Sigmoid colon (tissue), 7 donors: ENCODE data around the gene RABGAP1L. TPM values are rescaled to one million over a fixed set of nuclear protein-coding genes. Genes with fewer than 3 reads are reported as not detected.

ENCODE experiments used
- DNase-seq: peaks from one replicate; pipeline ENCODE4 v3.0.0-alpha.2; 2019
- H3K27ac ChIP-seq, 4 donors: fragments of 200-600 bp; sonication (generic); one replicate each; pipeline ENCODE4 v1.5.1; 2016 to 2019; ENCODE audit warnings: mild to moderate bottlenecking in 1 of 4
- H3K27me3 ChIP-seq, 3 donors: fragments of 200-600 bp; sonication (generic); one replicate each; pipeline ENCODE4 v1.5.1; 2019; ENCODE audit warnings: mild to moderate bottlenecking in 1 of 3
- H3K36me3 ChIP-seq, 4 donors: fragments of 200-600 bp; sonication (generic); one replicate each; pipeline ENCODE4 v1.5.1; 2016 to 2019
- H3K4me1 ChIP-seq, 4 donors: fragments of 200-600 bp; sonication (generic); one replicate each; pipeline ENCODE4 v1.5.1; 2017 to 2019
- H3K4me3 ChIP-seq, 4 donors: fragments of 200-600 bp; sonication (generic); one replicate each; pipeline ENCODE4 v1.5.1; 2017 to 2019; ENCODE audit warnings: mild to moderate bottlenecking in 2 of 4, moderate library complexity in 1 of 4
- H3K9me3 ChIP-seq, 4 donors: fragments of 200-600 bp in 3 of 4; sonication (generic) in 3 of 4; one replicate each; pipeline versions ENCODE4 v1.5.1 to v1.6.1; 2013 to 2019
- CTCF ChIP-seq, 4 experiments: fragments of 450-650 bp in 3 of 4; fragments of 200-600 bp in 1 of 4; IDR thresholded peaks; one replicate each; pipeline ENCODE4 v1.5.1; 2016 to 2019; ENCODE audit warnings: antibody characterized with exemption in 4 of 4, mild to moderate bottlenecking in 3 of 4, moderate library complexity in 2 of 4
- EP300 ChIP-seq, 4 donors: sonication (generic); formaldehyde crosslinking; IDR thresholded peaks; one replicate each; pipeline ENCODE4 v1.6.1; 2017; ENCODE audit warnings: antibody characterized with exemption in 4 of 4
- POLR2A ChIP-seq, 2 donors: fragments of 450-650 bp; IDR thresholded peaks; one replicate each; pipeline ENCODE4 v1.6.1; 2016; ENCODE audit warnings: antibody characterized with exemption in 2 of 2, mild to moderate bottlenecking in 2 of 2, moderate library complexity in 2 of 2
- POLR2AphosphoS5 ChIP-seq, 4 donors: sonication (generic); formaldehyde crosslinking; IDR thresholded peaks; one replicate each; pipeline ENCODE4 v1.6.1; 2017; ENCODE audit warnings: antibody characterized with exemption in 4 of 4
- WGBS, 2 donors: extraction: QIAGEN DNeasy Blood & Tissue Kit; methylation state at CpG; one replicate each; pipeline ENCODE4 v1.1.7; 2013; 5-methylcytosine and 5-hydroxymethylcytosine counted together
- intact Hi-C: fragments of 100-400 bp; cut with DNase I; formaldehyde crosslinking; loops from one replicate; pipeline ENCODE4 v1.15.1; 2023
- polyA plus RNA-seq, 3 donors: library from polyadenylated mRNA; stranded (reverse); fragments of 200-250 nt; gene quantifications; one replicate each; pipeline ENCODE4 v1.2.3, GENCODE V29; 2013
- total RNA-seq, 4 donors: library from RNA; depleted of rRNA; stranded (reverse); fragments of >200 nt; gene quantifications; one replicate each; pipeline ENCODE4 v1.1.0, GENCODE V29; 2016
- donor health status: healthy with polysubstance abuse.
- donor health status: Bipolar disorder and iron deficiency.
- donor health status: healthy.

The RABGAP1L gene
- total and polyA plus RNA-seq, 7 donors: 25.2 to 42.9 (median 35.4) TPM

GRCh38 chr1:175024773-175025172 lies 865.5 kb downstream of the RABGAP1L start:
- Histone ChIP-seq H3K27ac (no peak overlapping the region), H3K36me3 (peaks cover 0 to 8% (median 0%) of the 10 kb centered on the region in 4 donors), H3K27me3 (no peaks in the 10 kb centered on the region), H3K4me1 (peaks cover 0 to 14% (median 10%) of the 10 kb centered on the region in 4 donors), H3K4me3 (no peak overlapping the region), H3K9me3 (peaks cover 0 to 1% (median 0%) of the 10 kb centered on the region in 4 donors)
- intact Hi-C loops: no loop called here
- DNase-seq: no peak
- TF ChIP-seq CTCF (IDR thresholded peaks at IDR 0.05): no peak
- TF ChIP-seq EP300 (IDR thresholded peaks at IDR 0.05): no peak
- no peak for TF ChIP-seq POLR2A (IDR thresholded peaks at IDR 0.05)
- no peak for TF ChIP-seq POLR2AphosphoS5 (IDR thresholded peaks at IDR 0.05)
- WGBS, 2 donors: 96% methylated on average over 2 of the region's 2 CpGs

GRCh38 chr1:175033953-175034352 lies 874.6 kb downstream of the RABGAP1L start:
- Histone ChIP-seq H3K4me1 (no peaks in the 10 kb centered on the region), H3K27me3 (no peaks in the 10 kb centered on the region), H3K36me3 (no peaks in the 10 kb centered on the region), H3K4me3 (no peak overlapping the region), H3K9me3 (no peaks in the 10 kb centered on the region), H3K27ac (no peak overlapping the region)
- intact Hi-C loops: no loop called here
- WGBS, 2 donors: 79 to 89% methylated on average over 4 of the region's 4 CpGs
- DNase-seq: no peak
- TF ChIP-seq CTCF (IDR thresholded peaks at IDR 0.05): no peak
- TF ChIP-seq POLR2A (IDR thresholded peaks at IDR 0.05): no peak
- no peak for TF ChIP-seq POLR2AphosphoS5 (IDR thresholded peaks at IDR 0.05)
- no peak for TF ChIP-seq EP300 (IDR thresholded peaks at IDR 0.05)

GRCh38 chr1:175034775-175035174 lies 875.5 kb downstream of the RABGAP1L start:
- Histone ChIP-seq H3K4me1 (peaks cover 0 to 2% (median 0%) of the 10 kb centered on the region in 4 donors), H3K36me3 (no peaks in the 10 kb centered on the region), H3K27me3 (no peaks in the 10 kb centered on the region), H3K9me3 (no peaks in the 10 kb centered on the region), H3K27ac (no peak overlapping the region), H3K4me3 (no peak overlapping the region)
- TF ChIP-seq POLR2A (IDR thresholded peaks at IDR 0.05) (no peak), POLR2AphosphoS5 (IDR thresholded peaks at IDR 0.05) (no peak), CTCF (IDR thresholded peaks at IDR 0.05) (no peak)
- DNase-seq: no peak
- 48 to 72% methylated on average over 2 of the region's 2 CpGs for WGBS, 2 donors
- intact Hi-C loops: no loop called here

- TF ChIP-seq POLR2A (IDR thresholded peaks at IDR 0.05) (no peak), EP300 (IDR thresholded peaks at IDR 0.05) (no peak)
- Histone ChIP-seq H3K9me3 (no peaks in the 10 kb centered on the region), H3K27me3 (no peaks in the 10 kb centered on the region), H3K36me3 (no peaks in the 10 kb centered on the region), H3K4me3 (no peak overlapping the region), H3K27ac (no peak overlapping the region), H3K4me1 (peaks cover 0 to 10% (median 4%) of the 10 kb centered on the region in 4 donors)
- intact Hi-C loops: no loop called here
- DNase-seq: no peak
- 88 to 93% methylated on average over 6 of the region's 6 CpGs for WGBS, 2 donors
These were observed 876.5 kb downstream of the RABGAP1L start for GRCh38 chr1:175035865-175036264.

GRCh38 chr1:175036476-175036875 lies 877.2 kb downstream of the RABGAP1L start:
- H3K4me1 ChIP-seq: peaks cover 0 to 12% (median 4%) of the 10 kb centered on the region in 4 donors
- no peaks in the 10 kb centered on the region for H3K36me3 ChIP-seq
- no peak for TF ChIP-seq POLR2A (IDR thresholded peaks at IDR 0.05)
- TF ChIP-seq CTCF (IDR thresholded peaks at IDR 0.05): no peak
- TF ChIP-seq POLR2AphosphoS5 (IDR thresholded peaks at IDR 0.05): no peak
- no peak for TF ChIP-seq EP300 (IDR thresholded peaks at IDR 0.05)
- H3K9me3 ChIP-seq: no peaks in the 10 kb centered on the region
- intact Hi-C loops: no loop called here
- no peaks in the 10 kb centered on the region for H3K27me3 ChIP-seq
- 69 to 72% methylated on average over 3 of the region's 3 CpGs for WGBS, 2 donors
- no peak overlapping the region for H3K4me3 ChIP-seq
- DNase-seq: no peak
- H3K27ac ChIP-seq: no peak overlapping the region
